ENCODE results near the gene PRDM1. TPM values are rescaled to one million over a fixed set of nuclear protein-coding genes. Genes with fewer than 3 reads are reported as not detected.

PRDM1 gene
- total RNA-seq, 1 experiment from 2014 or later = 0.11 TPM

DNA sequence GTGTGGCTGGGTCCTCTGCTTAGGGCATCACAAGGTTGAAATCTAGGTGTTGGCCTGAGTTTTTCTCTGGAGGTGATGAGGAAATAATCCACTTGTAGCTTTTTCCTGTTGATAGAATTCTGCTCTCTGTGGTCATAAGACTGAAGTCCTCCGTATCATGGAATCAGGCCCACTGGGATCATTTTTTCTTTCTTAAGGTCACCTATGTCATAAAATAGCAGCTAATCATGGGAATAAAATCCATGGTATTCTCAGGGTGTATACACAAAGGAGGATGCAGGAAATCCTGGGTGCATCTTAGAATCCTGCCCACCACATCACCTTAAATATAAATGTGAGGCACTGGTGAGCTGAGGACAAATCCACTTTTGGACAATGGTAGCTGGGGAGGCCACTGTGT, 72.7 kb downstream of the PRDM1 start:
- H3K36me3 ChIP-seq (ENCODE audit: insufficient read depth, low read length) = no peaks in the 10 kb centered on the region
- H3K27ac ChIP-seq (ENCODE audit: low read length) = no peak overlapping the region
- H3K4me2 ChIP-seq (ENCODE audit: low read depth, low read length, poor library complexity, severe bottlenecking) = no peak overlapping the region
- no peak overlapping the region for H3K9ac ChIP-seq (ENCODE audit: low read length)
- no peaks in the 10 kb centered on the region for H3K9me2 ChIP-seq (replicated peaks; ENCODE audit: insufficient read depth, low read length)
- no peaks in the 10 kb centered on the region for H3K27me3 ChIP-seq (ENCODE audit: low read length)
- no peak overlapping the region for H2AFZ ChIP-seq (ENCODE audit: low read length)
- H4K20me1 ChIP-seq (ENCODE audit: insufficient read depth, low read depth, low read length) = no peaks in the 10 kb centered on the region
- no peaks in the 10 kb centered on the region for H3K9me3 ChIP-seq (ENCODE audit: low read length)
- no peak overlapping the region for H3K4me3 ChIP-seq (ENCODE audit: low read length)
- H3K79me2 ChIP-seq (ENCODE audit: low read length) = no peaks in the 10 kb centered on the region
- DNase-seq = no peak
- peaks cover 4% of the 10 kb centered on the region; the same call in 1 of the 2 replicates for H3K4me1 ChIP-seq (ENCODE audit: low read length)

Other genes starting within 250 kb of the PRDM1 start
- 26.7 and 63.3 TPM in 2 replicates for gene ATG5, start 239.4 kb downstream of the PRDM1 start, total RNA-seq (2014; rRNA removed; shearing (Covaris generic); ENCODE audit: low replicate concordance)